HG02588 (cell line): ENCODE measurements around the gene MS4A4A.
"Not testable (repeated sequence)": the region's sequence is repeated elsewhere in the genome, so short reads cannot be mapped to it uniquely, and the experiment has no call there.

ENCODE experiments used
- ATAC-seq: cut with Tn5 transposase; IDR thresholded peaks from one replicate; pipeline ENCODE4 v1.9.1; 2021; ENCODE audit warnings: mild to moderate bottlenecking, moderate library complexity; ENCODE audit not compliant: unreplicated experiment

Gene MS4A4A

GRCh38 chr11:60301178-60301577 is 20.7 kb downstream of the MS4A4A start:
- no peak for ATAC-seq

- ATAC-seq = not testable (repeated sequence)
Measured at GRCh38 chr11:60301884-60302283, 21.4 kb downstream of the MS4A4A start.

DNA sequence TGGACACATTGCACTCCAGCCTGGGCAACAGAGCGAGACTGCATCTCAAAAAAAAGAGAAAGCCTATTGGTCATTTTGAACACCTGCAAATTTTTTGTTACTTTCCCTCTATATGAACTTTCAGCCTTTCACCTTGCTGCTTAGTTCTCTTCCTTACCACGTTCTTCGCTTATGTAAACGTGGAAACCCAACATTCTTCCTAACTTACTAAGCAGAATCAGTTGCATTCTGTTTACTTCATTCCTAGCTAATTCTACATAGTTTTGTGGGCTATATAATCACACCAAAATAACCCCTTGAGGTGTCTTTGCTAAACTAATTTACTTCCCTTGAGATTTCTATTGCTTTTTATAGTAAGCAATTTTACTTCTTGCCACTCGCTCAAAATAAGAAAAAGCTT is 23.2 kb downstream of the MS4A4A start:
- ATAC-seq = no peak

GRCh38 chr11:60305906-60306619 is 25.6 kb downstream of the MS4A4A start:
- ATAC-seq = no peak

DNA sequence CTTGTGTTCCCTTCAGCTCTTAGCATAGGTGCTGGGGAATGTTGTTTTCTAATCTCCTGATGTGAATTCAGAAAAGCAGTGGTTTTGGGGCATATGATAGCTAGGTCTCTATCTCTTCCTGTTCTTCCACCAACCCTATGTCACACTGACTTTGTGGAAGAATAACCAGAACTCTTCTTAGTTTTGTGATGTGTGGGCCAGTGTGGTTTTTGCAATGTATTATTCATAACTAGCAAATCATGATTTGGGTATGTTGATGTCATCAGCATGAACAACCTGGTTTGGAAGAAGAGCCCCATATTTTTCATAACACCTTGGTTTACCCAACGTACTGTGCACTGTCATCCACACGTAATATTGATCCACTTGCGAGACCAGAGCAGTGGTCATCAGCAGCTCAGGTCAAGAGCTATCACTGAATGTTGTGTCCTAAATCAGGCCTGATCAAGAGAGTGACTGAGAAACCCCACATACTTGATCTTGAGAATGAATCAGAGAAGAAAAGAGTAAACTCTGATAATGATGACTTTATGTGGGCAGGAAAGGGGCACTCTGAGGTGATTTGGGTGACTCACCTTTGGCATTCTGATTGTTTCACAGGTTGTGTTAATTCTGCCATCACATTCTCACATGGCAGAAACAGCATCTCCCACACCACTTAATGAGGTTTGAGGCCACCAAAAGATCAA is 27.2 kb downstream of the MS4A4A start:
- no peak for ATAC-seq

GRCh38 chr11:60310407-60310998 is 30.0 kb downstream of the MS4A4A start:
- peak; percentile 46 for ATAC-seq

DNA sequence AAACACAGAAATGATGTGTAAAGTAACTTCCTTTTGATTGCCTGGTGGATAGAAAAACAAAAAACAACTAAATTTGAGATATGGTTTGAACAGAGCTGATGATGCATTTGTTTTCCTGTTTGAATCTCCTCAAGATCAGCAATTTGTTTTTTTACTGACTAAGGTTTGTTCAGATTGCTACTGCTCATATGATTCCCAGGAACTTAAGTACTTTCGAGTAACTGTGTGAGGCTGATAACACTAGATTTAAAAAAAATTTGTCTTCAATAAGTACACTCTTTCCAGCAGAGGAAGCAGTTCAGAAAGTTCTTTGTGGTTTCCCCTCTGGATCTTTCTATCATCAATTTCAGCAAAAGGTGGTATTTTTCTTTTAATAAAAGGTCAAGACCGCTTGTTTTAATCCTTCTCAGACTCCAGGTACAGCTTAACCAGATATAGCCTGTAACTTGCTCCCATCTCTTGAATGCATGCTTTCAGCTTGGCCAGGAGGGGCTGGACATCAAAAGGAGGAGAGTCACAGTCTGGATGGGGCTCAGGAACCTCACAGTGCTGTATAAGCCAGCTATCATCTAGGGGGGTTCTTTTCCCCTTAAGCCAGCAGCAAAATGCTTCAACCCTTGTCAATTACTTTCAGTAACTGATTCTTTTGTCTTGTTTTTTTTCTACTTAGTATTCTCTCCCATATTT is 34.3 kb downstream of the MS4A4A start:
- no peak for ATAC-seq

GRCh38 chr11:60315871-60316270 is 35.4 kb downstream of the MS4A4A start:
- ATAC-seq = no peak

GRCh38 chr11:60316317-60316716 is 35.9 kb downstream of the MS4A4A start:
- ATAC-seq = no peak

DNA sequence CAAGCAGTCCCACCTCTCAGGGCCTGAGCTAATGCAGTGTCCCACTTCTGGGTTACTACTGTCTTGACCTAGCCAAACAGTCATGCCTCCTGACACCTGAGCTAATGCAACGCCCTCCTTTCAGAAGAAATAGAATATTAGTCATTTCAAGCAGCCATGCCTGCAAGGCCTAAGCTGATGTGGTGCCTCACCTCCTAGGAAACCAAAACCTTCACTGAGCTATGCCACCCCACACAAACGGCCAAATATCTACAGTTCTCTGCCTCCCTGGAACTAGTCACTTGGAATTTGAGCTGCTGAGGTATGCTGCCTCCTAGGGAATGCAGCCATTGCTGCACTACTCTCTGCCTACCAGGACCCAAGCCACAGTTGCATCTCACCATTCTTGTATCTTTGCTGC is 38.3 kb downstream of the MS4A4A start:
- no peak for ATAC-seq

GRCh38 chr11:60321051-60321450 is 40.6 kb downstream of the MS4A4A start:
- no peak for ATAC-seq

- ATAC-seq = no peak
Measured at GRCh38 chr11:60326955-60327354, 46.5 kb downstream of the MS4A4A start, which contains the start of gene MS4A6E. MS4A6E (plus strand) TSS chr11:60327255; CDS start chr11:60334896, 7,641 bp downstream.

DNA sequence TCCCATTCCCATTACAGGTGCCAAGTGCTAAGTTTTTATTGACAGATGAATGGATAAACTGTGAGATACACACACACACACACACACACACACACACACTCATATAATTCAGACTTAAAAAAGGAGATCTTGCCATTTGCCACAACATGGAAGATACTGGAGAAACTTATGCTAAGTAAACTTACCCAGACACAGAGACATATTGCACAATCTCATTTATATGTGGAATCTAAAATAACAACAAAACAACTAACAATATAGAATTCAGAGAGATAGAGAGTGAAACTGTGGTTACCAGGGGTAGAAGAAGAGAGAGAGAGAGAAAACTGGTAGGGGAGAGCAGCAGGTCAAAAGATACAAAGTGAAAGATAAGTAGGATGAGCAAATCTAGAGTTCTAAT is 48.0 kb downstream of the MS4A4A start:
- ATAC-seq = no peak

GRCh38 chr11:60332846-60333245 is 52.4 kb downstream of the MS4A4A start:
- no peak for ATAC-seq

- no peak for ATAC-seq
Measured at GRCh38 chr11:60334005-60334620, 53.6 kb downstream of the MS4A4A start.

DNA sequence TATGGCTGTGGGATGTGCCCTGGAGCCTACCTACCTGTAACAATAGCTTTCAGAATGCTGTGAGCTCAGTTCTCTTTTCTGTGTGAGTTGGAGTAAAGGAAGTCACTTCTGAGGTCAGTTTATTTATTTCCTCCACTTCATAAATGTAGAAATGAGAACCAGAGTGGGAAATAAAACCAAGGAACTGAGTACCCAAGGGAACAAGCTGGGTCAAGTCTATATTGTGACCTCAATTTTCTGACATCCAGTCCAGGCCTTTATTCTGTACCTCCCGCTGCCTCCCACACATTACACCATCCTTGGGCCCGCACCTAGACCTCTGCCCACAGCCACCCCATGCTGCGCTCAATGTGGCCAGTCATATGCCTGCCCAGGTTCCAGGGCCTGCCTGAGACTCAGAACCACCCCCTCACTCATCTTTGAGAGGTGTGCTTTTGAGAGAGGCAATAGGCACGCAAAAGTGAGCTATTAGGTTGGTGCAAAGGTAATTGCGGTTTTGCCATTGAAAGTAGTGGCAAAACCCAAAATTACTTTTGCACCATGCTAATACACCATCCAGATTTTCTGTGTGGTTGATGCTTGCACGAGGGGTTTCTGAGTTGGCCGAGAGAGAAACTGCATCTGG is 56.4 kb downstream of the MS4A4A start:
- peak; percentile 50 for ATAC-seq

GRCh38 chr11:60338053-60338452 is 57.6 kb downstream of the MS4A4A start:
- ATAC-seq = no peak

DNA sequence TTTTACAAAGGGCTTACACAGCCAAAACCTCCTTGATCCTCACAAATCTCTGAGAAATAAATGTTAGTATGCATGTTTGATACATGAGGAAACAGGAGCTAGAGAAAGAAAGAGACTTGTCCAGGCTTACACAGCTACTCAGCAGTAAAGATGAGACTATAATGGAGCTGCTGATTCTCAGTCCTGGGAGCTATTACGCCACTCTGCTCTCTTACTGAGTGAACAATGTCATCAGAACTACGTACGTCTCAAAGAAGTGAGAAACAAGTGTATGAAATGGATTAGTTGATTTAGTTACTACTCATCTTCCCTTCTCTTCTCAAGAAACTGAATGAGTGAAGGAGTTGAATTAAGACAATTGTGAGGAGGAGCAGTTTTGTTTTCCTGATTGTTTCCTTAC is 58.9 kb downstream of the MS4A4A start:
- no peak for ATAC-seq

DNA sequence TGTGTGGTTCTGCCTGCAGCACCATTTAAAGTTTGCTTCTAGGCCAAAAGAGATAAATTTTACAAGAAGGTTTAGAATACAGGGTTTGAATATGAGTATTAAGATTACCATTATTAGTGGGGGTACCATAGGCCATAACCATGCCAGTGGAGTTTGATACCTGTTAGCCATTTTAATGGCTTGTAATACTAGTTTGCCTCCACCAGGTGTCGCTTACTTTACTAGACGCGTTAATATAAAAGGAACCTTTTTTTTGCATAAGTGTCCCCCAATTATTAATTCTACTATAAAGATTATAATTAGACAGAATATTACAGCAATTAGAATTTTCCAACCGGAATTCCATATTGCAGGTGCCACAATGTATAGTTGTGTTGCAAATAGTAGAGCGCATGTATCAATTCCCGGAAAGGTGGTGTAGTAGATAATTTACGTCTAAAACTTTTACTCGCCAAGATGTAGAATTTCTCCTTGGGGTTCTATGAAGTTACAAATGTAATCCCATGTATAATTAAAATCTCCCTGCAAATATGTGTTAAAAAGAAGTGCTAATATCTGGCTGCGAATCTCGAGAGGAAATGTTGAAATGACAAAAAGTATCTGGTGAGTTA is 62.7 kb downstream of the MS4A4A start:
- ATAC-seq = no peak

GRCh38 chr11:60344146-60344545 is 63.7 kb downstream of the MS4A4A start:
- ATAC-seq = no peak
